ENCODE measurements around the gene CYB5R2.
A peak's percentile ranks its signal among the peaks of the same experiment; 100 is the strongest.

The CYB5R2 gene

DNA sequence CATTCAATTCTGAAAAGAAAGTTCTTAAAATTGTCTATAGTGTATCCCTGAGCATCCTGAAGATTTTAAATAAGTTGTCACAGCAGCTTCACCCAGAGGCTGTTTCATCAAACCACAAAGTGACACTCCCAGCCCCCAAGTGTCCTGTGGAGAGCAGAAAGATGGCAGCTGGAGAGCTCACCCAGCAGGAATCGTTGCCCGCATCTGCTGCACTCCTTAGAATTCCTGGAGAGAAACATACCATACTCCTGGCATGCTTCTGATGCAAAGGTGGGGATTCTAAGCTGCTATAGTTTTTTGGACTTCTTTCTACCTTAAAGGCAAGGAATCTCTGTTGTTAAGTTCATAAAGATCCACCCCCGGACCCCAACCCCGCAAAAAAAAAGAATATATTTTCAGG lies 13.5 kb upstream of the CYB5R2 start:
- no peak overlapping the region for H3K4me3 Mint-ChIP-seq
- no peaks in the 10 kb centered on the region for H3K27me3 Mint-ChIP-seq (ENCODE audit: low read depth, poor library complexity)
- H3K4me1 Mint-ChIP-seq = peaks cover 13% of the 10 kb centered on the region
- DNase-seq = no peak
- H3K27ac Mint-ChIP-seq = no peak overlapping the region
- H3K36me3 Mint-ChIP-seq (ENCODE audit: low read depth) = no peaks in the 10 kb centered on the region
- H3K9me3 Mint-ChIP-seq = no peaks in the 10 kb centered on the region
- TF ChIP-seq, protein P1, sequence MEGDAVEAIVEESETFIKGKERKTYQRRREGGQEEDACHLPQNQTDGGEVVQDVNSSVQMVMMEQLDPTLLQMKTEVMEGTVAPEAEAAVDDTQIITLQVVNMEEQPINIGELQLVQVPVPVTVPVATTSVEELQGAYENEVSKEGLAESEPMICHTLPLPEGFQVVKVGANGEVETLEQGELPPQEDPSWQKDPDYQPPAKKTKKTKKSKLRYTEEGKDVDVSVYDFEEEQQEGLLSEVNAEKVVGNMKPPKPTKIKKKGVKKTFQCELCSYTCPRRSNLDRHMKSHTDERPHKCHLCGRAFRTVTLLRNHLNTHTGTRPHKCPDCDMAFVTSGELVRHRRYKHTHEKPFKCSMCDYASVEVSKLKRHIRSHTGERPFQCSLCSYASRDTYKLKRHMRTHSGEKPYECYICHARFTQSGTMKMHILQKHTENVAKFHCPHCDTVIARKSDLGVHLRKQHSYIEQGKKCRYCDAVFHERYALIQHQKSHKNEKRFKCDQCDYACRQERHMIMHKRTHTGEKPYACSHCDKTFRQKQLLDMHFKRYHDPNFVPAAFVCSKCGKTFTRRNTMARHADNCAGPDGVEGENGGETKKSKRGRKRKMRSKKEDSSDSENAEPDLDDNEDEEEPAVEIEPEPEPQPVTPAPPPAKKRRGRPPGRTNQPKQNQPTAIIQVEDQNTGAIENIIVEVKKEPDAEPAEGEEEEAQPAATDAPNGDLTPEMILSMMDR (IDR thresholded peaks at IDR 0.05) = no peak

DNA sequence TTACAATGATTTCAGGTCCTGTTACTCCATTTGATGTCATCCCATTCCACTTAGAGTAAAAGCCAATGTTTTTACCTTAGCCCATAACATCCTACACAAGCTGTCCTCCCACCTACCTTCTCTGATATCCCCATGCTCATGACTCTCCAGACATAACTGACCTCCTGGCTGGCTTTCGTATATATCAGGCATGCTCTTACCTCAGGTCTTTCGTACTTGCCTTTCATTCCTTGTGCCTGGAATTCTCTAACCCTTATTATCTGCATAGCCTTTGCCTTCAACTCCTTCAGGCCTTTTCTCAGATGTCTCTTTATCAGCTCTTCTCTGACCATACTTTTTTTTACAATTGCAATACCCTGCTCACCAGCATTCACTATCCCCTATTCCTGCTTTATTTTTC lies 10.3 kb upstream of the CYB5R2 start:
- peaks cover 8% of the 10 kb centered on the region for H3K4me1 Mint-ChIP-seq
- peaks cover 9% of the 10 kb centered on the region for H3K27me3 Mint-ChIP-seq (ENCODE audit: low read depth, poor library complexity)
- TF ChIP-seq, protein P1 (IDR thresholded peaks at IDR 0.05) = no peak
- H3K9me3 Mint-ChIP-seq = peaks cover 6% of the 10 kb centered on the region
- no peaks in the 10 kb centered on the region for H3K36me3 Mint-ChIP-seq (ENCODE audit: low read depth)
- H3K4me3 Mint-ChIP-seq = no peak overlapping the region
- no peak overlapping the region for H3K27ac Mint-ChIP-seq
- DNase-seq = no peak

DNA sequence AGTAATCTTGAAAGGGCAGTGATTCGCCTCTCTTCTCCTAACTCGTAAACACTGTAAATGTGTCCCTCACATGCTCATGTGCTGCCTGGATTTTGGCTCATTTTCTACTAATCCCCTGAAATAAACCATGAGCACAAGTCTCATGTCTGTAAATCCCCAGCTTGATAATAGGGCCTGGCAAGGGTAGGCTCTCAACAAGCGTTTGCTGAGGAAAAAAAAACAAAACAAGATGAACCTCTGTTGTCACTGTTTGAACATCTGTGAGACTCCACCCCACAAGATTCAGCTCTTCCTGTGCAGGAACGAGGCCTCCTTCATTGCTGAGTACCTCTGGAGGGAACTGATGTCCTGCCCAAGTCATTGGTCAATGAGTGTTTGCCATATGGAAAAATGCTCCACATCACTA lies 4.5 kb upstream of the CYB5R2 start:
- Mint-ChIP-seq H3K27me3 (ENCODE audit: low read depth, poor library complexity) (peaks cover 17% of the 10 kb centered on the region), H3K4me3 (no peak overlapping the region), H3K27ac (peak overlapping the region; percentile 98), H3K36me3 (ENCODE audit: low read depth) (peaks cover 30% of the 10 kb centered on the region), H3K4me1 (peaks cover 47% of the 10 kb centered on the region), H3K9me3 (peaks cover 32% of the 10 kb centered on the region)
- no peak for DNase-seq
- TF ChIP-seq, protein P1 (IDR thresholded peaks at IDR 0.05) = no peak

DNA sequence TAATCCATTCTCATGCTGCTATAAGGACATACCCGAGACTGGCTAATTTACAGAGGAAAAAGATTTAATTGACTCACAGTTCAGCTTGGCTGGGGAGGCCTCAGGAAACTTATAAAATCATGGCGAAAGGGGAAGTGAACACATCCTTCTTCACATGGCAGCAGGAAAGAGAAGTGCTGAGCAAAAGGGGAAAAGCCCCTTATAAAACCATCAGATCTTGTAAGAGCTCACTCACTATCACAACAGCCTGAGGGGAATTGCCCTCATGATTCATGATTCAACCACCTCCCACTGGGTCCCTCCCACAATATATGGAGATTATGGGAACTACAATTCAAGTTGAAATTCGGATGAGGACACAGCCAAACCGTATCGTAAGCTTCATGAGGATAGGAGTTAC lies 3.8 kb upstream of the CYB5R2 start:
- DNase-seq = no peak
- Mint-ChIP-seq H3K27ac (peak overlapping the region; percentile 64), H3K4me1 (peaks cover 54% of the 10 kb centered on the region), H3K4me3 (no peak overlapping the region), H3K27me3 (ENCODE audit: low read depth, poor library complexity) (peaks cover 17% of the 10 kb centered on the region), H3K9me3 (peaks cover 32% of the 10 kb centered on the region), H3K36me3 (ENCODE audit: low read depth) (peaks cover 30% of the 10 kb centered on the region)
- TF ChIP-seq, protein P1 (IDR thresholded peaks at IDR 0.05) = no peak

DNA sequence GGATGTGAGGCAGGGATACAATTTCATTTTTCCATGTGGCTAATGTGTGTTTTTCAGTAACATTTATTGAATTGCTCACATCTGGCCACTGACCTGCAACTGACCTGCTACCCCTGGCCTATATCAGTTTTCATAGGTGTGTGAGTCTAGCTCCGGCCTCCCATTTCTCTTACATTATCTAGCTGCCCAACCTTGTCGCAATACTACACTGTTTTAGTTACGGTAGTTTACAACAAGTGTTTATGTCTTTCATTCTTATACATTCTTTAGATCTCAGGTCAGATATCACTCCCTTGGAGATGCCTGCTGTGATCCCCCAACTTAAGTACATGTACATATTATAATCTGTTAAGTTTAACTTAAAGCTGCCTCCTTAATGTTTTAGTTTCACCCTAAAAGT lies 2.3 kb upstream of the CYB5R2 start:
- H3K4me3 Mint-ChIP-seq = peak overlapping the region; percentile 83
- H3K27me3 Mint-ChIP-seq (ENCODE audit: low read depth, poor library complexity) = peaks cover 13% of the 10 kb centered on the region
- H3K4me1 Mint-ChIP-seq = peaks cover 67% of the 10 kb centered on the region
- TF ChIP-seq, protein P1 (IDR thresholded peaks at IDR 0.05) = no peak
- no peak for DNase-seq
- H3K9me3 Mint-ChIP-seq = peaks cover 29% of the 10 kb centered on the region
- peaks cover 30% of the 10 kb centered on the region for H3K36me3 Mint-ChIP-seq (ENCODE audit: low read depth)
- no peak overlapping the region for H3K27ac Mint-ChIP-seq

DNA sequence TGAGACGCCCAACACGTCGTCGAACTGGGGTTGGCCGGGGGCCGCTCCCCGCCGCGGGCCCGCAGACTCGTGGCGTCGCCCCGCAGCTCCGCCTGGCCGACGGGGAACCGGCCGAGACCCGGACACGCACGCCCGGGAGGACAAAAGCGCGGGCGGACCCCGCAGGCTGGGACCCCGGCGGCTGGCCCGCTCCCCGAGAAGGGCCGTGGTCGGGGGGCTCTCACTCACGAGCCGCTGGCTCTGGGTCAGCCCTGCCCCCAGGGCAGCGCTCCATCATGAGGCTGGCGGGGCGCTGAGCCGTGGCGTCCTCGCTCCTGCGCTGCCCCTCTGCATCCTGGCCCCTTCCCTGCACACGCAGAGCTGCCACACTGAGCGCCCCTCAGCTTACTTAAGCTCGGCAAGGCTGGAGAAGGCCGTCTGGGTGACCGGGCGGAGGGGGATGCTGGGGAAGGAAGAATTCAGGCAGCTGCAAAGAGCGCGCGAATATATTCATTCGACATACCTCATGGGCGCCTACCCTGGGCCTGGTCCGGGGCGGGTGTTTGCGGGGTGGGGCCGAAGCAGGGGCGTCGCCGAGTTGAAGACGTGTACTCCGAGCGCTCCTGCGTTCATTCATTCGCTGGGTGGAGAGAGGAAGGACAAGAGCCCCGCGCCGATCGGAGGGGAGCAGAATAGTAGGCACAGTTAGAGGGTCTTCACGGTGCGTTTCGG lies 579 bp upstream of the CYB5R2 start:
- peak; percentile 55 for DNase-seq
- peak overlapping the region; percentile 32 for H3K27ac Mint-ChIP-seq
- peak overlapping the region; percentile 83 for H3K4me3 Mint-ChIP-seq

More for the DNA sequence above, 579 bp upstream of the CYB5R2 start:
- Mint-ChIP-seq H3K4me1 (peaks cover 76% of the 10 kb centered on the region), H3K36me3 (ENCODE audit: low read depth) (peaks cover 35% of the 10 kb centered on the region), H3K27me3 (ENCODE audit: low read depth, poor library complexity) (peaks cover 8% of the 10 kb centered on the region), H3K9me3 (peaks cover 26% of the 10 kb centered on the region)
- TF ChIP-seq, protein P1 (IDR thresholded peaks at IDR 0.05) = no peak
